ENCODE results near the gene LMF1. TPM values are rescaled to one million over a fixed set of nuclear protein-coding genes. Genes with fewer than 3 reads are reported as not detected.

LMF1 gene
- total RNA-seq, 1 experiment from 2014 or later, result 15.6 TPM

DNA sequence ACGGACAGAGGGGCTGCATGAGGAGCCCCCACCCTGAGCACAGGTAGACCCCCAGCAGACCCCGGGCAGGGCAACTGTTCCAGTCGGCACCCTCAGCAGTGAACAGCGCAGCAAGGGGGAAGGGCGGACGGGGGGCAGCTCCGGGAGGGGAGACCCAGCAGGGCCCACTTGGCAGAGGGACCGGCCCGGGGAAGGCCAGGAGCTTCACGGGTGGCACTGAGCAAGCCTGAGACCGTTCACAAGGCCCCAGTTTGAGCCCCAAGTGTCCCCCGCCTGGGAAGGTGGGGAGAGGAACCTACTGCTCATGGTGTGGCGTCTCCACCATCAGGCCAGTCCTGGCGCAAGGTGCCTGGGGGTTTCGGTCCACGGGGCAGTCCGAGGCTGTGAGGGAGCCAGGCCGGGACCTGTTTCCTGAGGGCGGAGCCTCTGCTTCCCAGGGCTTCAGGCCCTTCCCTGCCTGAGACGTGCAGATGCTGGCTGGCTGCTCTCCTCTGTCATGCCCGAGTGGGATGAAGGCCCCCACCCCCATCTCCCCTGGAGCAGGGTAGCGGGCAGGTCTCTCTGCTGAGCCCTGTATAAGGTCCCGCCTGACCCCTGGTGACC is 115.9 kb downstream of the LMF1 start:
- DNase-seq (ENCODE audit: extremely low read depth, low read depth), result no peak

DNA sequence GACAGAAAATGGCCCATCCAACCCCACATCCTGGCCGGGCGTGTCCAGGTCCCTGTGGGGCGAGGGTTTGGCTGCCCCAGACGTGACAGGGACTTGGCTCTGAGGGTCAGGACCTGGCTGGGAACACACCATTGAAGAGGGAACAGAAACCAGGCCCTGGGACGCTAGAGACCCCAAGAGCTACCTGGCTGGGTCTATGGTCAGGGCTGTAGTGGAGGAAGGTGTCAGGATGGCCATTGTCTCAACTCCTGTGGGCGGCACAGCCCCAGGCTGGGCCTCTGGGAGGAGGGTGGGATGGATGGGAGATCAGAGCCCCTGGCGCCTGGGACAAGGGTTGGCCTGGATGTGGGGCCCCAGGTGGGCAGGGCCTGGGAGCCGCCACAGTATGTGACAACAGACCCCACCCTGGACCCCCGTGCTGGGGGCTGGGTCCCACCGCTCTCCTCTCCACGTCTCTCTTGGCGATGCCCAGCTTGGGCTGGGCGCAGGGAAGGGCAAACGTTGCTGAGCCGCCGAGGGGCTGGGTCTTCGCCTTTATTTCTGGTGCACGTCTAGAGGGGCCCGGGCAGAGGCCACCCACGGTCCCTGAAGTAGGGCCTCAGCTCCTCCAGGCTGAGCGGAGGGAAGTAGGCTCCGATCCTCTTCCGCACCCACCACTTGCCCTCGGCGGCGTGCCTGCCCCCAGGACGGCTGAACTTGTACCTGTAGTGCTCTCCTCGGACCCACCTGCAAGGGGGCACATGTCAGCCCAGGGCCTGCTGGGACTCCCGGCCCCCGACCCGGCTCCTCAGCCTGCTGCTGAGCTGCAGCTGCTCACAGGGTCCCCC is 116.6 kb downstream of the LMF1 start:
- DNase-seq (ENCODE audit: extremely low read depth, low read depth), result no peak

DNA sequence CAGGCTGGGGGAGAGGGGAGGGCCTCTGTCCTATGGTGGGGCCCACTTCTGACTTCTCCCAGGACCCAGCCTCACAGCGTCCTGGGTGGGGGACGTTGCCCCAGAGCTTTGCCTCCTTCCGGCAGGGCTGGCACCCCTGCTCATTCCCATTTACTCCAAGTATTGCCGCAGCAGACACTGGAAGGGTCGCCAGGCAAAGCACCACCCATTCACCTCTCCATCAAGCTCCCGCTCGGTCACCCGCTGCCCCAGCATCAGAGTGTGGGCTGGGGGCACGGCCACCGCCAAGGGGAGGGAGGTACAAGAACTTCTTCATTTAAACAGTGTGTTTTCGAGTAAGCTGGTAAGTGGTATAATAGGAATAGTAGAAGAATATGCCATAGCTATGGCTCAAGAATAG is 117.5 kb downstream of the LMF1 start:
- DNase-seq (ENCODE audit: extremely low read depth, low read depth), result no peak

DNA sequence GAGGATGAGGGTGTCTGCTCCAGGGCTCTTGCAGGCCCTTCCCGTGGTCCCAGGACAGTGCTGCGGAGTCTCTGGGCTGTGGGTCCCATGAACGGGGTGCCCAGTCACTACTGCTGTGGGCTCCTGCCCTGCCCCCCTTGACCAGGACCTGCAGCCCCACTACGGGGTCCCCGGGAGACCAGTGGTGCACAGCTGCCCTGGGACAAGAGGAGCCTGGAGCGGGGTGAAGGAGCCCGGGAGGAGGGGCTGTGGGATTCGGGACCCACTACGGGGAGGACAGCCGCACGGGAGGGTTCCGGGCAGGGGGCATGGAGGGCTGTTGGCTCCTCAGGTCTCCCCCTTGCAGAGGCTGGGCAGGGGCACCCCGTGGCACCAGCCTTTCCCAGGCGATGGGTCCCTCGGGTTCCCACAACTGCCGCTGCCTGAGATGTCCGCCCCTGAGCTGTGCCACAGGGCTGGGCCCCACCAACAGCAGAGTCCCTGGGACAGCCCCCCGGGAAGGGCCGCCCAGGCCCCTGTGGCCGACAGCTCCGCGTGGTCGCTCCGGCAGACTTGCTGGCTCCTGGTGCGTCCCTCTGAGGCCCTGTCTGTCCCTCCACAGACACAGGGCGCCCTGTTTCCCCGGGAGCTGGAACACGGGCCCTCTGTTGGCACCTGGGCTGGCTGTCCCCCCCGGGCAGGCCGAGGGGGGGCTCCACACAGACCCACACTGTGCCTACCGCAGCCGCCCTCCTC is 118.2 kb downstream of the LMF1 start:
- no peak for DNase-seq (ENCODE audit: extremely low read depth, low read depth)

DNA sequence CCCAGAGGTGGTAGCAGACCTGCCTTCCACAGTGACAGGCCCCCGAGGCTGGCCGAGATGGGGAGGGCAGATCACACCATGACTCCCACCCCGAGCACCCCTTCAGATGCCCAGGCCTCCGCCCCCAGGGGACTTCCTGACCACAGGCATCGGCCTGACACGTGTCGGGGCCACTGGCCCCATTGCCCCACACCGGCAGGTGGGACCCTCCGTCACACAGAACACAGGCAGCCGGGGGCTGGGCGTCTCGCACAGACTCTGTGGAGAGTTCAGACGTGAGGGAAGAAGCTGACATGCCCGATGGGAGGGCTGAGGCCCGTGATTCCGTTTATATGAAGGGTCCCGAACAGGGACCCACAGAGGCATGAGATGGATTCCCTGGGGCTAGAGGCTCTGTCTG is 118.9 kb downstream of the LMF1 start:
- no peak for DNase-seq (ENCODE audit: extremely low read depth, low read depth)

DNA sequence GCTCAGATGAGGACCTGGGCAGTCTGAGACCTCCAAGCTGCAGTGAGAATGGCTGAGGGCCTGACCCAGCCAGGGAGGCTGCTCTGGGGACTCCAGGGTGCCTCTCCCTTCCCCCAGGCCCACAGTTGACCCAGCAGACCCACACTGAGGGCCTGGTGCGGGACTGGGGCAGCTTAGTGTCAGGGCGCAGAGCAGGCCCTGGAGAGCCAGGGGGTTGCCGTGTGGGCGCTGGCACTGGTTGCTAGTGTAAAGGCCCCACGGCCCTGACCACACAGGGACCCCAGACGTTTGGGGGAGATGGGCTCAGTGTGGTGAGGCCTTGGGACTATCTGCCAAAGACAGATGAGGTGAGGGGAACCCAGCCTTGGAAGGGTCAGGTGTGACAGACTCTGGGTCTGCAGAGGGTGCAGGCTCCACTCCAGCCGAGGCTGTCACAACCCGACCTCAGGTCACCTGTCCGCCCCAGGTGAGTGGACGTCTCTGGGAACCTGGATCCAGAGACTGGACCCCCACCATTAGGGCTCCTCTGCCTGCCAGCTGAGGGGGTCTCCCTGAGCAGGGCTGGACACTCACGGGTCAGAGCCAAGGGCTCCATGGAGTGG is 119.5 kb downstream of the LMF1 start:
- DNase-seq (ENCODE audit: extremely low read depth, low read depth), result no peak

DNA sequence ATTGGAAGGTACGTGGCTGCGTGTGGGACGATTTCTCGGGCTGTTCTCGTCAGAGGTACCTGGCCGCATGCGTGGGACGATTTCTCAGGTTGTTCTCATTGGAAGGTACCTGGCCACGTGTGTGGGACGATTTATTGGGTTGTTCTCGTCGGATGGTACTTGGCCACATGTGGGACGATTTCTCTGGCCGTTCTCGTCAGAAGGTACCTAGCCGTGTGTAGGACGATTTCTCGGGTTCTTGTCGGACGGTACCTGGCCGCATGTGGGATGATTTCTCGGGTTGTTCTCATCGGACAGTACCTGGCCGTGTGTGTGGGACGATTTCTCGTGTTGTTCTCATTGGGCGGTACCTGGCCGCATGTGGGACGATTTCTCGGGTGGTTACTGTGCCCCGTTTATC is 120.1 kb downstream of the LMF1 start:
- DNase-seq (ENCODE audit: extremely low read depth, low read depth), result no peak

DNA sequence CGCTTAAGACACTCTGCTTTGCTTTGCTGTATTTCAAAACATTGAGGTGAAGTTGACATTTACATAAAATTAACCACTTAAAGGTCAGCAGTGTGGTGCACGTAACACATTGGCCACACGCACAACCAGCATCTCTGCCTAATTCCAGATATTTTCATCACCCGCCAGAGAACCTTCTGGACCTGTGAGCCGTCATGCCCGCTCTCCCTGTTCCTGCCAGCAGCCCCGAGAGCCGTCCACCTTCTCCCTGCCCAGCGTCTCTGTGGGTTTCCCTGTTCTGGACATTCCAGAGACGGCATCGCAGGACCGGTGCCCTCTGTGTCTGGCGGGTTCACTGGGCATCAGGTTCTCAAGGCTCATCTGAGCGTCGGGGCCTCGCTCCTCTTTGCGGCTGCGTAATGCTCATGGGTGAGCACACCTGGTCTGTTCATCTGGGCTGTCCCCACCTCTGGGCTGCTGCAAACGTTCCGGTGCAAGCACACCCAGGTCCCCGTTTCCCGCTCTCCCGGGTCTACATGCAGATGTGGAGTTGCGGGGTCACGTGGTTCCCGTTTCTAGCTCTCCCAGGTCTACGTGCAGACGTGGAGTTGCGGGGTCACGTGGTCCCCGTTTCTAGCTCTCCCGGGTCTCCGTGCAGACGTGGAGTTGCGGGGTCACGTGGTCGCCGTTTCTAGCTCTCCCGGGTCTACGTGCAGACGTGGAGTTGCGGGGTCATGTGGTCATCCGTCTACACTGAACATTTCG is 122.1 kb downstream of the LMF1 start:
- DNase-seq (ENCODE audit: extremely low read depth, low read depth), result no peak

DNA sequence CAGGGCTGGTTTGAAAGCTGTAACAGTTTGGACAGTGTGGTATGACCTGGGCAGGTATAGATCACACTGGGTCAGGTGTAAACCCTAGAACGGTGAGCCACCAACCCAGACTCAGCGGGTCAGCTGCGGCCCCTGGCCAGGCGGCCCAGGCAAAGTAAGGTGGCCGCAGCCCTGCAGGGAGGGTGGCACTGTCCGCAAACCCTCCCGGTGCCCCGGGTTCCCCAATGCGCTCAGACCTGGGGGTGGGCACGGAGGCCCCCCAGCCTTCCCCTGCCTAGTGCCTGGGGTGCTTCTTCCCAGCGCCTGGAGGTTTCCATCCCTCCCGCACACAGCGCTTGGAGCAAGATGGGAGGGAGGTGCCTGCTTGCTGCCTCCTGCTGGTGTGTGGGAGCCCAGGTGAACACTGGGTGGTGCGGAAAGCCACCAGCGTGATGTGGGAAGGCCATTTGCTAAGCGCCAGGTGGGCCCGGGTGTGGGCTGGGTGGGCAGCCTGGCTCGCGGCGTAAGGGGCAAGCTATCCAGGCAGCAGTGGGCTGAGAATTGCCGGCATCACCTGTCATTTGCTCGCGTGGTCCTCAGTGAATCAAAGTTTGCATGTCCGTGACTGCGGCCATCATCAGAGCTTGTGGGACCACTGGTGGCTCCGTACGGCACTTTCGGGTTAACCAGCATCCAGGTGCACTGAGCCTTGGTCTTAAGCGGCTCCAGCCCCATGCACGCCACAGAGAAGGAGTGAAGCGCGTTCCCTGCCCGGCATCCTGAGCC is 122.9 kb downstream of the LMF1 start:
- no peak for DNase-seq (ENCODE audit: extremely low read depth, low read depth)

DNA sequence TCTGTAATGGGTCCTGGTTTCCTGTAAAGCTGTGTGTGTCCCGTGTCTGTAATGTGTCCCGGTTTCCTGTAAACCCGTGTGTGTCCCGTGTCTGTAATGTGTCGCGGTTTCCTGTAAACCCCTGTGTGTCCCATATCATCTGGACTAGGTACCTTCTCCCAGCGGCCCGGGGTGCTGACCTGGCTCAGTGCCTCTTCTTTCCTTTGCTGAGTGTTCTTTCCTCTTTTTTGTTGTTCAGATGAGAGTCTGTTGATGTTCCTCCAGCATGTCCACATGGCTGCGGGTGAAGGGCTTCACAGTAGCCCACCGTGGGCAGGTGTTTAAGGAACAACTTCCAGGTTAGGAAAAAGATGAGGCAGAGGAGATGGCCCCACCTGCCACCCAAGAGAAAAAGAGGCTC is 123.6 kb downstream of the LMF1 start:
- DNase-seq (ENCODE audit: extremely low read depth, low read depth), result no peak

DNA sequence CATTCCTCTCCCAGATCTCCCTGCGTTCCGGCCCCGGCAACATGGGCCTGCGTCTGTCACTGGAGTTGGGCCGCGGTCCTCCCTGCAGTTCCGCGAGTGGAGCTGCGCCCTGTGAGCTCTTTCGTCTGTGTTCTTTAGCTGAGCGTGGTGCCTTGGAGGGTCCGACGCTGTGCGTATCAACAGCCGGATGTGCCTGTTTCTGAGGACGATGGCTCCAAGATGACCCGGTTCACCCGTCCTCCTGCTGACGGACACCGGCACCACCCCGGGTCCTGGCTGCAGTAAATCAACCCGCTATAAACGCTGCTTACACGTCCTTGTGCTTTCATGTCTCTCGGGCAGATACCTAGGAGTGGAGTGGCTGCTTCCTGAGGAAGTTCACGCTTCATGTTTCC is 125.4 kb downstream of the LMF1 start:
- DNase-seq (ENCODE audit: extremely low read depth, low read depth), result no peak

DNA sequence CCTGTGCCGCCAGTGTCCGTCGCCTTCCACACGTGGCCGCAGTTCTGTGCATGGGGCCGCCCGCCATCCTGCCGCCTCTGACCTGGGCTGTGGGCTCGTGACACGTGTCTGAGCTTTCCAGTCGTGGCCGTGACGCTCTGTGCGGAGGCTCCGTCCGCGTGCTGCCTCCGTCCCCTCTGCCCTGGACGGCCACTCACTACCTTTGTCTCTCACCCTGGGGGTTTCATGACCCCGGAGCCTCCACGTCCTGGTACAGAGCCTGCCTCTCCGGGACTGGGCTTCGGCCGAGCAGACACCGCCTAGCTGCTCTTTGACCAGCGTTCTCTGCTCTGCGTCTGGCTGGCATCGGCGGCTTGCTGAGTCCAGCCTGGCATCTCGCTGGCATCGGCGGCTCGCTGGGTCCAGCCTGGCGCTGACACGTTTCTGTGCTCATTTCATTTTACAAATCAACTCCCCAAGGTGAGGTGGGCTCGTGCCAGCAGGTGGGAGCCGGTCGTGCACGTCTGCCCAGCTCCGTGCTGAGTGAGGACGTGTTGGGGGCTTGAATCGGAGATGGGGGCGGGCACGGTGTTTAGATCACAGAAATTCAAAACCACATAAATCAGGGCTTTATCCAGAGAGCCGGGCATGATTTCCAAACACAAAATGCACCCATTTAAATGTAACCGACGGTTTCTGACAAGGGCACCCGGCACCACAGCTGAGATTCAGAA is 126.0 kb downstream of the LMF1 start:
- DNase-seq (ENCODE audit: extremely low read depth, low read depth), result no peak

DNA sequence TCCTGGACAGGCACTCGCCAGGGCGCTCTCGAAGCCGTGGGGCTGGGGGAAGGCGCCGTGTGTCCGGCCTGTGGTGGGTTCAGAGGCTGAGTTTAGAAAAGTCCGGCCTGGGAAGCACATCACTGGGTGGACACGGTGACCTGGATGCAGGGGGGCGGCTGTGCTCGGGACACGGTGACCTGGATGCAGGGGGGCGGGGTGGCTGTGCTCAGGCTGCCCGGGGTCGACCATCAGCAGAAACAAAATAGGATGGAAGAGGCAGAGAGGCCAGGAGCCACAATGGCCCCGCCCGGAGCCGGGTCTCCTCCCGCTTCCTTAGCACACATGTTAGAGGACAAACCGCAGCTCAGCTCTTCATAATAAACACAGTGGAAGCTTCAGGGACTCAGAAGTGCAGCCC is 127.0 kb downstream of the LMF1 start:
- no peak for DNase-seq (ENCODE audit: extremely low read depth, low read depth)

DNA sequence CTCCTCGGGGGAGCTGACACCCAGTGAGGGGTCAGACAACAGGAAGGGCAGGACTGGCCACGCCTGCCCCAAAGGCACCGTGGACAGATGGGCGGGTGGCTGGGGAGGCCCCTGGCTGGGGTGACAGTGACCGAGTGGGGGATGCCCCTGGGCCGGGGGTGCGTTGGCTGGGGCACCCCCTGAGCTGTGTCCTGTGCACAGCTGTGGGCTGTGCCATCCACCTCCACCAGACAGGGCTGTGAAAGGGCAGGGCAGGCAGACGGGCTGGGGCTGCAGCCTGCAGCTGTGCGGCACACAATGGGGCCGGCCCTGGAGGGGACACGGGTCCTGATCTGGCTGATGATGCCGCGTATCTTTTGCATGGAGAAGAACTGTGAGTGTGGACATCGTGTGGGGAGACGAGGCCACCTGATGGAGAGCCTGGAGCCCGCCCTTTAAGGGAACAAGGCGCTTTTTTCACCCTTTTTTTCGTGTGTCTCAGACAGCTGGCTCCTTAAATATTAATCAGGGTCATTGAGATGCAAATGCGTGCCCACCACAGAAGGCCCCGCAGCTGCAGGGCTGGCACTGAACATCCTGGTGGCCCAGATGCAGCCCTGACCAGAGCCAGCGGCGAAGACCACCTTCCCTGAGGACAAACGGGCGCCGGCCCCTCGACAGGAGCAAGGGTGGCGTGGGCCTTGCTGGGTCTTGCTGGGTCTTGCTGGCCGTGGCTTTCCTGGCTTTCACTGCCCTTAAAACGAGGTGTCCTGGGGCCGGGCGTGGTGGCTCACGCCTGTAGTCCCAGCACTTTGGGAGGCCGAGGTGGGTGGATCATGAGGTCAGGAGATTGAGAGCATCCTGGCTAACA is 127.8 kb downstream of the LMF1 start:
- DNase-seq (ENCODE audit: extremely low read depth, low read depth), result no peak

DNA sequence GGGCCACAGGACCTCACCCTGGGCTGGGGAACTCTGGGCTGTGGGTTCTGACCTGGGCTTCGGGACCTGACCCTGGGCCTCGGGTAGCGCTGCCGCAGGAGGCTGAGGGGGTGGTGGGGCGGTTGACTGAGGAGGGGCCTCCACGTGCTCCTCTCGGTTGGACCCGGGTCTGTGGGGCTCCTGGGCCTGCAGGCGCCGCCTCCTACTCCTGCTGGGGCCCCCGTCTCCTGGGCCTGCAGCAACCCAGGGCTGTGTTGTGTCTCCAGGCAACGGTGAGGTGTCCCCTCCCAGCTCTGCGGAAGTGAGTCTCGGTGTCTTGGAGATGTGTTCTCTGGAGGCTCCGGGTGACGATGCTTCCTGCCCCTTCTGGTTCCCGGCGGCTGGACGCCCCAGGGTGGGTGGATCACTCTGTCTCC is 128.7 kb downstream of the LMF1 start:
- DNase-seq (ENCODE audit: extremely low read depth, low read depth), result no peak

DNA sequence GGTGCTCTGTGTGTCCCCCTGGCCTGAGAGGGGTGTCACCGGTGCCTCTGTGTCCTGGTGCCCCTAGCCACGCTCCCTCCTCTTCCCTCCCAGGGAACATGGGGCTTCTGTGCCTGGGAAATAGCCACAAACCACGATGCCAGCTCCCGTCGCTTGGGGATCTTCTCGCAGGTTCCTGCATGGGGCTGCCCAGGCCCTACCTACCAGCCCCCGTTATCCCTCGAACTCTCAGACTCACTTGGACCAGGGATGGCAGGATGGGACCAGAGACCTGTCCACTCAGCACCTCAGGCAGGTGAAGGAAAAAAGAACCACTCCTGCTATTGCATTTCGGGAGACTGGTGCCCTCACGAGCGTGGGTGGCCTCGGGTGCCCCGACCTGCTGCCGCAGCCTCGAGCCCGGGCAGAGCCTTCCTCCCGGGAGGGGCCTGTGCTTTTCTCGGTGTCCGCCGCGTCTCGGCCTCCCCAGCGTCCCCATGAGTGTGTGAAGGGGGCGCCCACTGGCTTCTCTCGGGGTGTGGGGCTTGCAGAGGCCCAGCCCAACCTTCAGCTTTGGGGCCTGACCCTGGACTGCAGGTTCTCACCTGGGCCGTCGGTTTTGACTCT is 129.2 kb downstream of the LMF1 start:
- DNase-seq (ENCODE audit: extremely low read depth, low read depth), result no peak

DNA sequence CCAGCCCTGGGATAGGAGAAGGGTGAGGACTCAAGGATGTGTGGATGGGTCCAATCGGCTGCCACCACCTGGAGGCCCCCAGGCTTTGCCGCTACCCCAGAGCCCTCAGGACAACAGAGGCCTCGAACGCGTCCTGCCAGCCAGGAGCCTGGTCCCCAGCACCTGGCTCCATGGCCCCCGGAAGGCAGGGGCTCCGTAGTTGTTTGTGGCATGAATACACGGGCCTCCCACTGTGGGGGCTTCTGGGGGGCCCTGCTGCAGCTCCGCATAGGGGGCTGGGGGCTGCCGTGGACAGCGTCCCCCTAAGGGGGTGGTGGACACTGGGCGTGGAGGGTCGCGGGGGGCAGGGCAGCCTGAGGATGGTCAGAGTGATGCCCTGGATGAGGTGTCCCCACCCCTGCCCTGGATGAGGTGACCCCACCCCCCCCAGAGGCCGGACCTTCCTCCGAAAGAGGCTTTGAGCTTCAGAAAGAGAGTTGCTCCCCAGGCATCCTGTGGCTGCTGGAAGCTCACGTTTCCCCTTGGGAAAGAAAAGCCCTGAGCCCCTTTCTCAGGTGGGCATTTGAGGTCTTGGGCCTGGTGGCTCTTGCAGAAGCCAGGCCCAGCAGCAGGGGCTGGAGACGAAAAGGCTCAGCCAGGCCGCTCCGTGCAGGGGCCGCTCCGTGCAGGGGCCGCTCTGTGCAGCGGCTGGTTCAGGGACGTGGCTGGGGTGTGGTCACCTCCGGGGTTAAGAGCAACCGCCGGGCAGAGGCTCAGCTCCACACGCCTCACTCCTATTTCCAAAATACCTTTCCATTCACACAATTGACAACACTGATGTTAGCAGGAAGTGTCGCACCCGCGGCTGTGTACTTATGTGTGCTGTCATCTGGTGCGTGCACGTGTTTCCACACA is 130.0 kb downstream of the LMF1 start:
- DNase-seq (ENCODE audit: extremely low read depth, low read depth), result no peak
